Psoas muscle (tissue), 8 donors: ENCODE results near the gene SMIM10L1. TPM values are rescaled to one million over a fixed set of nuclear protein-coding genes. Genes with fewer than 3 reads are reported as not detected.

Experiments used
- ATAC-seq, 4 donors: fragments of 200-7000 bp; cut with Tn5 transposase; one replicate each; pipeline ENCODE4 v1.9.1; 2020; ENCODE audit warnings: moderate library complexity in 3 of 4, mild to moderate bottlenecking in 2 of 4
- DNase-seq, 2 donors: peaks; one replicate each; pipeline ENCODE4 v3.0.0-alpha.2; 2020
- H3K27ac ChIP-seq: fragments of 200-600 bp; one replicate; pipeline ENCODE4 v1.8.0; 2022
- H3K27me3 ChIP-seq, 3 donors: fragments of 200-600 bp in 1 of 3; one replicate each; pipeline versions ENCODE4 v1.6.1 to v1.8.0; 2013 to 2022; ENCODE audit warnings: low read length in 2 of 3, mild to moderate bottlenecking in 2 of 3, moderate library complexity in 1 of 3; ENCODE audit not compliant: insufficient read depth in 3 of 3
- H3K36me3 ChIP-seq, 2 donors: fragments of 200-600 bp in 1 of 2; one replicate each; pipeline versions ENCODE4 v1.6.1 to v1.8.0; 2013 to 2022; ENCODE audit warnings: low read depth in 1 of 2, mild to moderate bottlenecking in 1 of 2, moderate library complexity in 1 of 2; ENCODE audit not compliant: insufficient read depth in 1 of 2
- H3K4me1 ChIP-seq: fragments of 200-600 bp; one replicate; pipeline ENCODE4 v1.8.0; 2022
- H3K4me3 ChIP-seq: fragments of 200-600 bp; one replicate; pipeline ENCODE4 v1.8.0; 2022; ENCODE audit warnings: mild to moderate bottlenecking
- H3K9me3 ChIP-seq: fragments of 200-600 bp; one replicate; pipeline ENCODE4 v1.8.0; 2022
- CTCF ChIP-seq: fragments of 200-600 bp; IDR thresholded peaks from one replicate; pipeline ENCODE4 v1.8.0; 2022; ENCODE audit warnings: antibody characterized with exemption
- WGBS, 3 donors: extraction: QIAGEN DNeasy Blood & Tissue Kit; methylation state at CpG; one replicate each; pipeline versions ENCODE4 v1.1.6 to v1.1.7; 2013; 5-methylcytosine and 5-hydroxymethylcytosine counted together
- intact Hi-C, 2 donors: fragments of 100-400 bp; cut with DNase I; formaldehyde crosslinking; loops; one replicate each; pipeline versions ENCODE4 v1.11.0 to v1.14.2; 2022
- polyA plus RNA-seq, 3 donors: library from polyadenylated mRNA; stranded (reverse); fragments of 200-250 nt; gene quantifications; one replicate each; pipeline ENCODE4 v1.2.3, GENCODE V29; 2013
- total RNA-seq, 4 donors: library from RNA; stranded (reverse); fragmentation: NEBNext Ultra II Directional in 2 of 4; extraction: Animal tissue kit (Norgen Biotek cat#: 25700) in 2 of 4; gene quantifications; one replicate each; pipeline versions ENCODE4 v1.2.1 to v1.2.4, GENCODE V29; 2021 to 2023
- donor health status: healthy with polysubstance abuse.
- donor health status: DM: no; HTN: no; CAD: no; lungs with moderate emphysema.
- donor health status: Bipolar disorder and iron deficiency.
- donor health status: healthy.
- donor health status: DM: yes; HTN: yes; CAD: no.
- donor health status: DM: no; HTN: no; CAD: no.
- donor health status: DM: no; HTN: no; CAD: no.
- donor health status: DM: yes; HTN: yes; CAD: no.

The SMIM10L1 gene
- total and polyA plus RNA-seq, 7 donors: 11.5 to 20.2 (median 18.3) TPM

GRCh38 chr12:11133816-11134215 is 37.2 kb upstream of the SMIM10L1 start:
- WGBS, 3 donors: 53 to 68% (median 54%) methylated on average over 2 of the region's 2 CpGs
- H3K36me3 ChIP-seq: no peaks in the 10 kb centered on the region
- H3K4me3 ChIP-seq: no peak overlapping the region
- H3K27me3 ChIP-seq: no peaks in the 10 kb centered on the region
- no peak for DNase-seq
- intact Hi-C loops: no loop called here
- peaks cover 4% of the 10 kb centered on the region for H3K4me1 ChIP-seq
- no peak for TF ChIP-seq CTCF
- H3K9me3 ChIP-seq: no peaks in the 10 kb centered on the region
- no peak for ATAC-seq
- no peak overlapping the region for H3K27ac ChIP-seq

GRCh38 chr12:11134305-11134704 is 36.7 kb upstream of the SMIM10L1 start, which contains the start of gene TAS2R30:
Gene TAS2R30 (minus strand): TSS chr12:11134644. CDS start chr12:11134244, 400 bp downstream.
- TF ChIP-seq CTCF: no peak
- ATAC-seq (no peak), DNase-seq (no peak)
- Histone ChIP-seq H3K9me3 (peaks cover 2% of the 10 kb centered on the region), H3K36me3 (no peaks in the 10 kb centered on the region), H3K27ac (no peak within 1 kb of the TSS), H3K4me1 (peaks cover 4% of the 10 kb centered on the region), H3K27me3 (no peaks in the 10 kb centered on the region), H3K4me3 (no peak within 1 kb of the TSS)
- intact Hi-C loops: no loop called here
- WGBS, 3 donors: 59 to 80% (median 78%) methylated on average over 3 of the region's 3 CpGs

GRCh38 chr12:11136075-11136474 is 34.9 kb upstream of the SMIM10L1 start:
- 45 to 89% (median 73%) methylated on average over 2 of the region's 2 CpGs for WGBS, 3 donors
- no peak overlapping the region for H3K4me3 ChIP-seq
- H3K9me3 ChIP-seq: peaks cover 6% of the 10 kb centered on the region
- no peaks in the 10 kb centered on the region for H3K36me3 ChIP-seq
- DNase-seq (no peak), ATAC-seq (no peak)
- H3K27ac ChIP-seq: no peak overlapping the region
- intact Hi-C loops: no loop called here
- no peaks in the 10 kb centered on the region for H3K27me3 ChIP-seq
- no peak for TF ChIP-seq CTCF
- H3K4me1 ChIP-seq: peaks cover 4% of the 10 kb centered on the region

- no peak overlapping the region for H3K27ac ChIP-seq
- H3K36me3 ChIP-seq: no peaks in the 10 kb centered on the region
- TF ChIP-seq CTCF: no peak
- H3K9me3 ChIP-seq: peaks cover 12% of the 10 kb centered on the region
- WGBS, 3 donors: 49 to 88% (median 74%) methylated on average over 2 of the region's 2 CpGs
- DNase-seq: no peak
- no peak overlapping the region for H3K4me3 ChIP-seq
- intact Hi-C loops: no loop called here
- no peak for ATAC-seq
- H3K27me3 ChIP-seq: no peaks in the 10 kb centered on the region
- H3K4me1 ChIP-seq: no peaks in the 10 kb centered on the region
These were observed 27.6 kb upstream of the SMIM10L1 start for GRCh38 chr12:11143352-11143751.

- TF ChIP-seq CTCF: no peak
- no peak overlapping the region for H3K27ac ChIP-seq
- ATAC-seq (no peak), DNase-seq (no peak)
- no peak overlapping the region for H3K4me3 ChIP-seq
- H3K36me3 ChIP-seq: no peaks in the 10 kb centered on the region
- intact Hi-C loops: no loop called here
- no peaks in the 10 kb centered on the region for H3K27me3 ChIP-seq
- no peaks in the 10 kb centered on the region for H3K4me1 ChIP-seq
- WGBS, 3 donors: 79 to 94% (median 92%) methylated on average over 5 of the region's 5 CpGs
- H3K9me3 ChIP-seq: peaks cover 10% of the 10 kb centered on the region
These were observed 26.7 kb upstream of the SMIM10L1 start for GRCh38 chr12:11144297-11144696.
